Endothelial cell of umbilical vein (primary cell): Measurements from ENCODE around the gene TENM4.

Experiments
- CTCF ChIP-seq, 2 donors: IDR thresholded peaks; 1 replicate in 1 of 2; 2 replicates in 1 of 2; pipeline ENCODE4 v1.5.1; 2011; ENCODE audit warnings: low read length in 2 of 2, mild to moderate bottlenecking in 2 of 2, moderate library complexity in 2 of 2, control low read depth in 1 of 2, inconsistent platforms in 1 of 2, low read depth in 1 of 2; ENCODE audit not compliant: insufficient read depth in 1 of 2; ENCODE audit errors: extremely low read depth in 1 of 2
- EZH2 ChIP-seq: IDR thresholded peaks from 2 replicates; pipeline ENCODE4 v1.6.1; 2012; ENCODE audit warnings: borderline replicate concordance, low read depth, mild to moderate bottlenecking, moderate library complexity, low read length, inconsistent platforms; ENCODE audit not compliant: severe bottlenecking
- FOS ChIP-seq: IDR thresholded peaks from 2 replicates; pipeline ENCODE4 v1.6.1; 2011; ENCODE audit warnings: mild to moderate bottlenecking, low read length, moderate library complexity, borderline replicate concordance; ENCODE audit not compliant: insufficient read depth
- GATA2 ChIP-seq: IDR thresholded peaks from 2 replicates; pipeline ENCODE4 v1.7.0; 2011; ENCODE audit warnings: low read depth, mild to moderate bottlenecking, moderate library complexity, mixed read lengths, low read length; ENCODE audit not compliant: insufficient read length, insufficient read depth
- JUN ChIP-seq: IDR thresholded peaks from 2 replicates; pipeline ENCODE4 v1.6.1; 2011; ENCODE audit warnings: borderline replicate concordance, low read depth; ENCODE audit not compliant: insufficient read length, insufficient read depth
- MAX ChIP-seq: IDR thresholded peaks from 2 replicates; pipeline ENCODE4 v1.6.1; 2011; ENCODE audit not compliant: insufficient read depth, insufficient read length
- MYC ChIP-seq: IDR thresholded peaks from one replicate; pipeline ENCODE4 v1.6.1; 2011; ENCODE audit warnings: mild to moderate bottlenecking, low read depth, low read length
- POLR2A ChIP-seq: IDR thresholded peaks from 2 replicates; pipeline ENCODE4 v1.6.1; 2012; ENCODE audit warnings: low read depth, mild to moderate bottlenecking, control low read depth, low read length
- POLR2AphosphoS5 ChIP-seq: IDR thresholded peaks from 2 replicates; pipeline ENCODE4 v1.6.1; 2012; ENCODE audit warnings: low read depth, mild to moderate bottlenecking, control low read depth, low read length, moderate library complexity; ENCODE audit not compliant: insufficient read depth

GRCh38 chr11:78698612-78699011 is 742.2 kb downstream of the TENM4 start:
- TF ChIP-seq CTCF (IDR thresholded peaks at IDR 0.05; ENCODE audit: extremely low read depth in 1 of 2, insufficient read depth in 1 of 2, low read depth in 1 of 2, low read length in 2 of 2) (no peak), POLR2A (no peak), FOS (no peak), EZH2 (no peak), MAX (no peak), JUN (no peak), POLR2AphosphoS5 (no peak), MYC (no peak), GATA2 (no peak)
